SK-N-SH treated with all-trans-retinoic acid at 6 μM for 48 hours (cell line): ENCODE results near the gene CEBPB.
A peak's percentile ranks its signal among the peaks of the same experiment; 100 is the strongest.

ENCODE experiments used
- TCF4 ChIP-seq: fragments of 250-450 bp; sonication (Bioruptor Pico); IDR thresholded peaks from 2 replicates; pipeline ENCODE4 v1.8.0; 2021; ENCODE audit warnings: mild to moderate bottlenecking, moderate library complexity, borderline replicate concordance
- ZC3H10 ChIP-seq: fragments of 250-450 bp; sonication (Bioruptor Pico); IDR thresholded peaks from 2 replicates; pipeline ENCODE4 v1.5.1; 2021; ENCODE audit warnings: mild to moderate bottlenecking, moderate library complexity
- TF ChIP-seq, protein P1 (sequence below): fragments of 250-450 bp; sonication (Bioruptor Pico); IDR thresholded peaks from 2 replicates; pipeline ENCODE4 v1.8.0; 2020; ENCODE audit warnings: mild to moderate bottlenecking, moderate library complexity, borderline replicate concordance

DNA sequence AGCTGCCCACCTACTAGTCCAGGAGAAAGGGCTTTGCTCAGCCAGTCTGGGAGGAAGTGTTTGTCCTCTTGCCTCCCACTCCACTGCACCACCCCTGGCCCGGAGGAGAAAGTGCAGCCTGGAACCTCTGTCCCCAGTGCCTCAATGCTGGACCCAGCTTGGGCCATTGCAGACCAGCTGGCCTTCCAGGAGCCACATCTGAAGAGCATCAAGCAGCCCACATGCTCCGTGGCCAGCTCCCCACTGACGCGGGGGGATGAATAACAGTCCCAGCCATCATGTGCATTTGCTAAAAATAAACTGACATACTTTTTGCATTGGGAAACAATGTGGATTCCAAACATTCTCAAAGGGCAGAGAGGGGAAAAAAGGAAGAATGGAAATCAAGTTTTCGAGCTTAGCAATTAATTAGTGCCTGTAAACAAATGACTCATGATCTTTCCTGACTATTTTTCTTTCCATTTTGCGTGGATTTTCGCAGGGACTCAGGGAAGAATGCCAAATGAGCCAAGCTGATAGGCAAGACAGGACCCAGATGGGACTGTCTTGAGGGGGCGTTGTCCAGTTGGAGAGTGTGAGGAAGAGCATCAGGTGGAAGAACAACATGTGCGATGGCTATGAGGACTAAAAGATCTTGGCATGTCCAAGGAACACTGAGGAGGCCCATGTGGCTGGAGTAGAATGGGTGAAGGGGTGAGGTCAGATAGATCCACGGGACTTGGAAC is 34.1 kb downstream of the CEBPB start:
- TF ChIP-seq, protein P1, sequence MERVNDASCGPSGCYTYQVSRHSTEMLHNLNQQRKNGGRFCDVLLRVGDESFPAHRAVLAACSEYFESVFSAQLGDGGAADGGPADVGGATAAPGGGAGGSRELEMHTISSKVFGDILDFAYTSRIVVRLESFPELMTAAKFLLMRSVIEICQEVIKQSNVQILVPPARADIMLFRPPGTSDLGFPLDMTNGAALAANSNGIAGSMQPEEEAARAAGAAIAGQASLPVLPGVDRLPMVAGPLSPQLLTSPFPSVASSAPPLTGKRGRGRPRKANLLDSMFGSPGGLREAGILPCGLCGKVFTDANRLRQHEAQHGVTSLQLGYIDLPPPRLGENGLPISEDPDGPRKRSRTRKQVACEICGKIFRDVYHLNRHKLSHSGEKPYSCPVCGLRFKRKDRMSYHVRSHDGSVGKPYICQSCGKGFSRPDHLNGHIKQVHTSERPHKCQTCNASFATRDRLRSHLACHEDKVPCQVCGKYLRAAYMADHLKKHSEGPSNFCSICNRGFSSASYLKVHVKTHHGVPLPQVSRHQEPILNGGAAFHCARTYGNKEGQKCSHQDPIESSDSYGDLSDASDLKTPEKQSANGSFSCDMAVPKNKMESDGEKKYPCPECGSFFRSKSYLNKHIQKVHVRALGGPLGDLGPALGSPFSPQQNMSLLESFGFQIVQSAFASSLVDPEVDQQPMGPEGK (CRISPR knock-in tag), result no peak
- TF ChIP-seq TCF4 (CRISPR knock-in tag), result peak; percentile 61
- TF ChIP-seq ZC3H10 (CRISPR knock-in tag), result peak; percentile 58; the same call in 1 of the 2 replicates
